OCI-LY1 (cell line): ENCODE data around the gene CXADR.

Experiments used
- CTCF ChIP-seq: fragments of 200-600 bp; sonication (generic), shearing (Covaris generic); IDR thresholded peaks from 2 replicates; pipeline ENCODE4 v1.5.1; 2017; ENCODE audit warnings: mild to moderate bottlenecking, antibody characterized with exemption, low read length, moderate library complexity, mixed read lengths
- EZH2 ChIP-seq: fragments of 200-600 bp; sonication (generic), shearing (Covaris generic); IDR thresholded peaks from 2 replicates; pipeline ENCODE4 v1.8.0; 2017; ENCODE audit warnings: borderline replicate concordance, mixed run types, mild to moderate bottlenecking, antibody characterized with exemption, low read length, moderate library complexity, mixed read lengths

- TF ChIP-seq CTCF: no peak
- no peak for TF ChIP-seq EZH2
Measured at GRCh38 chr21:17636711-17637110, 123.9 kb downstream of the CXADR start.
